Measurements from ENCODE around the gene NRG4.
"Not testable (repeated sequence)": the region's sequence is repeated elsewhere in the genome, so short reads cannot be mapped to it uniquely, and the experiment has no call there.

- not testable (repeated sequence) for TF ChIP-seq POLR2A (IDR thresholded peaks at IDR 0.05; ENCODE audit: low read length); GATA1 (IDR thresholded peaks at IDR 0.05; ENCODE audit: low read depth, low read length)
Measured at GRCh38 chr15:75910355-75910754, 101.9 kb downstream of the NRG4 start.

All from erythroblast (primary cell).